ENCODE measurements around the gene ITGA11.

ITGA11 gene

GRCh38 chr15:68417051-68417450 is 14.9 kb downstream of the ITGA11 start:
- no peak for TF ChIP-seq CTCF (IDR thresholded peaks at IDR 0.05; ENCODE audit: low read depth, low read length, missing control alignments)
- DNase-seq (ENCODE audit: extremely low read depth, low read depth): no peak
- no peak overlapping the region for H3K4me3 ChIP-seq (replicated peaks; ENCODE audit: low read depth, low read length)

GRCh38 chr15:68416158-68416535 is 15.8 kb downstream of the ITGA11 start:
- no peak for TF ChIP-seq CTCF (IDR thresholded peaks at IDR 0.05; ENCODE audit: low read depth, low read length, missing control alignments)
- no peak overlapping the region for H3K4me3 ChIP-seq (replicated peaks; ENCODE audit: low read depth, low read length)
- DNase-seq (ENCODE audit: extremely low read depth, low read depth): no peak

- TF ChIP-seq CTCF (IDR thresholded peaks at IDR 0.05; ENCODE audit: low read depth, low read length, missing control alignments): no peak
- no peak for DNase-seq (ENCODE audit: extremely low read depth, low read depth)
- no peak overlapping the region for H3K4me3 ChIP-seq (replicated peaks; ENCODE audit: low read depth, low read length)
Observed at GRCh38 chr15:68415501-68416157, 16.3 kb downstream of the ITGA11 start.

GRCh38 chr15:68415061-68415460 is 16.9 kb downstream of the ITGA11 start:
- no peak for DNase-seq (ENCODE audit: extremely low read depth, low read depth)
- H3K4me3 ChIP-seq (replicated peaks; ENCODE audit: low read depth, low read length): no peak overlapping the region

GRCh38 chr15:68414591-68414990 is 17.4 kb downstream of the ITGA11 start:
- DNase-seq (ENCODE audit: extremely low read depth, low read depth): no peak
- H3K4me3 ChIP-seq (replicated peaks; ENCODE audit: low read depth, low read length): no peak overlapping the region
- no peak for TF ChIP-seq CTCF (IDR thresholded peaks at IDR 0.05; ENCODE audit: low read depth, low read length, missing control alignments)

More at GRCh38 chr15:68415061-68415460, 16.9 kb downstream of the ITGA11 start:
- no peak for TF ChIP-seq CTCF (IDR thresholded peaks at IDR 0.05; ENCODE audit: low read depth, low read length, missing control alignments)

- no peak for TF ChIP-seq CTCF (IDR thresholded peaks at IDR 0.05; ENCODE audit: low read depth, low read length, missing control alignments)
- H3K4me3 ChIP-seq (replicated peaks; ENCODE audit: low read depth, low read length): no peak overlapping the region
- DNase-seq (ENCODE audit: extremely low read depth, low read depth): no peak
Observed at GRCh38 chr15:68414206-68414555, 17.8 kb downstream of the ITGA11 start.

All from HFF-Myc (cell line).